HepG2 (cell line): Measurements from ENCODE around the gene NR1H2. TPM values are rescaled to one million over a fixed set of nuclear protein-coding genes. Genes with fewer than 3 reads are reported as not detected.

Source experiments
- CBX1 ChIP-seq: IDR thresholded peaks from one replicate; pipeline ENCODE4 v1.6.1; 2016; ENCODE audit warnings: antibody characterized with exemption, low read depth
- HCFC1 ChIP-seq: fragments of 150-350 bp; IDR thresholded peaks from 2 replicates; pipeline ENCODE4 v1.6.1; 2014; ENCODE audit warnings: low read depth, low read length
- HOXA9 ChIP-seq: sonication (generic); formaldehyde crosslinking; IDR thresholded peaks from 2 replicates; pipeline ENCODE4 v1.8.1; 2022; ENCODE audit warnings: missing genetic modification reagents, mild to moderate bottlenecking, moderate library complexity, borderline replicate concordance
- KAT7 ChIP-seq: IDR thresholded peaks from 2 replicates; pipeline ENCODE4 v1.6.1; 2018; ENCODE audit warnings: borderline replicate concordance, missing compliant biosample characterization
- MXD4 ChIP-seq: IDR thresholded peaks from 2 replicates; pipeline ENCODE4 v1.6.1; 2016; ENCODE audit warnings: mild to moderate bottlenecking, missing biosample characterization, missing genetic modification reagents
- MYNN ChIP-seq: sonication (generic); formaldehyde crosslinking; IDR thresholded peaks from 2 replicates; pipeline ENCODE4 v1.4.0; 2020; ENCODE audit warnings: mild to moderate bottlenecking, low read depth, missing genetic modification reagents
- NKX3-1 ChIP-seq: sonication (generic); formaldehyde crosslinking; IDR thresholded peaks from 2 replicates; pipeline ENCODE4 v1.5.0; 2020; ENCODE audit warnings: missing genetic modification reagents
- RFX1 ChIP-seq: fragments of 450-650 bp; IDR thresholded peaks from 2 replicates; pipeline ENCODE4 v1.6.1; 2017
- ZBTB1 ChIP-seq: sonication (generic); formaldehyde crosslinking; IDR thresholded peaks from 2 replicates; pipeline ENCODE4 v1.4.0; 2020; ENCODE audit warnings: missing genetic modification reagents, borderline replicate concordance
- ZC3H4 ChIP-seq: sonication (generic); formaldehyde crosslinking; IDR thresholded peaks from 2 replicates; pipeline ENCODE4 v1.4.0; 2020; ENCODE audit warnings: missing genetic modification reagents, borderline replicate concordance
- ZNF235 ChIP-seq: sonication (generic); formaldehyde crosslinking; IDR thresholded peaks from 2 replicates; pipeline ENCODE4 v1.8.1; 2023; ENCODE audit warnings: mild to moderate bottlenecking, missing genetic modification reagents, borderline replicate concordance
- ZNF446 ChIP-seq: sonication (generic); formaldehyde crosslinking; IDR thresholded peaks from 2 replicates; pipeline ENCODE4 v1.5.0; 2020; ENCODE audit warnings: mild to moderate bottlenecking, missing genetic modification reagents
- ZNF501 ChIP-seq: sonication (generic); formaldehyde crosslinking; IDR thresholded peaks from 2 replicates; pipeline ENCODE4 v1.5.1; 2020; ENCODE audit warnings: mild to moderate bottlenecking, moderate library complexity, missing genetic modification reagents
- ZNF530 ChIP-seq: sonication (generic); formaldehyde crosslinking; IDR thresholded peaks from 2 replicates; pipeline ENCODE4 v1.5.0; 2020; ENCODE audit warnings: low read depth, mild to moderate bottlenecking, missing genetic modification reagents
- ZNF543 ChIP-seq: sonication (generic); formaldehyde crosslinking; IDR thresholded peaks from 2 replicates; pipeline ENCODE4 v1.4.0; 2020; ENCODE audit warnings: mild to moderate bottlenecking, missing genetic modification reagents
- ZNF557 ChIP-seq: sonication (generic); formaldehyde crosslinking; IDR thresholded peaks from 2 replicates; pipeline ENCODE4 v1.4.0; 2020; ENCODE audit warnings: missing genetic modification reagents
- ZNF616 ChIP-seq: sonication (generic); formaldehyde crosslinking; IDR thresholded peaks from 2 replicates; pipeline ENCODE4 v1.5.0; 2020; ENCODE audit warnings: low read depth, mild to moderate bottlenecking, missing genetic modification reagents
- ZNF790 ChIP-seq: sonication (generic); formaldehyde crosslinking; IDR thresholded peaks from 2 replicates; pipeline ENCODE4 v1.8.0; 2022; ENCODE audit warnings: missing genetic modification reagents, mild to moderate bottlenecking, borderline replicate concordance
- ZNF879 ChIP-seq: sonication (generic); formaldehyde crosslinking; IDR thresholded peaks from 2 replicates; pipeline ENCODE4 v1.8.1; 2023; ENCODE audit warnings: missing genetic modification reagents
- ZSCAN9 ChIP-seq: IDR thresholded peaks from 2 replicates; pipeline ENCODE4 v1.6.1; 2016; ENCODE audit warnings: borderline replicate concordance
- polyA plus RNA-seq, 8 experiments: library from polyadenylated mRNA; depleted of rRNA in 3 of 8; stranded (reverse) in 7 of 8; unstranded in 1 of 8; fragments of >200 nt; fragmentation: Illumina TruSeq in 4 of 8; extraction: Trizol in 4 of 8; gene quantifications; 2 replicates each; pipeline versions ENCODE4 v1.2.1 to v1.2.3, GENCODE V29; 2011 to 2016; ENCODE audit warnings: low read depth in 4 of 8, missing spikeins in 1 of 8, mixed read lengths in 1 of 8; ENCODE audit not compliant: insufficient read depth in 1 of 8
- total RNA-seq, 5 experiments: library from RNA; depleted of rRNA; stranded (reverse); fragments of >200 nt; fragmentation: Illumina TruSeq; extraction: Trizol; gene quantifications; 2 replicates each; pipeline ENCODE4 v1.2.3, GENCODE V29; 2016; ENCODE audit warnings: low read depth in 1 of 5
- TF ChIP-seq, protein P1 (sequence below): sonication (generic); formaldehyde crosslinking; IDR thresholded peaks from 2 replicates; pipeline ENCODE4 v1.4.0; 2020; ENCODE audit warnings: mild to moderate bottlenecking, missing genetic modification reagents
- TF ChIP-seq, protein P2 (sequence below): sonication (generic); formaldehyde crosslinking; IDR thresholded peaks from 2 replicates; pipeline ENCODE4 v1.4.0; 2020; ENCODE audit warnings: mild to moderate bottlenecking, missing genetic modification reagents
- TF ChIP-seq, protein P3 (sequence below): sonication (generic); formaldehyde crosslinking; IDR thresholded peaks from 2 replicates; pipeline ENCODE4 v1.4.0; 2020; ENCODE audit warnings: missing genetic modification reagents
- TF ChIP-seq, protein P4 (sequence below): IDR thresholded peaks from 2 replicates; pipeline ENCODE4 v1.6.1; 2016; ENCODE audit warnings: mild to moderate bottlenecking, missing biosample characterization, missing genetic modification reagents

The NR1H2 gene
- total and polyA plus RNA-seq, 2 of the 13 experiments (the other 11 are each of a cell fraction or from before 2014, with no cell fraction given): 10.3 to 13.5 TPM

DNA sequence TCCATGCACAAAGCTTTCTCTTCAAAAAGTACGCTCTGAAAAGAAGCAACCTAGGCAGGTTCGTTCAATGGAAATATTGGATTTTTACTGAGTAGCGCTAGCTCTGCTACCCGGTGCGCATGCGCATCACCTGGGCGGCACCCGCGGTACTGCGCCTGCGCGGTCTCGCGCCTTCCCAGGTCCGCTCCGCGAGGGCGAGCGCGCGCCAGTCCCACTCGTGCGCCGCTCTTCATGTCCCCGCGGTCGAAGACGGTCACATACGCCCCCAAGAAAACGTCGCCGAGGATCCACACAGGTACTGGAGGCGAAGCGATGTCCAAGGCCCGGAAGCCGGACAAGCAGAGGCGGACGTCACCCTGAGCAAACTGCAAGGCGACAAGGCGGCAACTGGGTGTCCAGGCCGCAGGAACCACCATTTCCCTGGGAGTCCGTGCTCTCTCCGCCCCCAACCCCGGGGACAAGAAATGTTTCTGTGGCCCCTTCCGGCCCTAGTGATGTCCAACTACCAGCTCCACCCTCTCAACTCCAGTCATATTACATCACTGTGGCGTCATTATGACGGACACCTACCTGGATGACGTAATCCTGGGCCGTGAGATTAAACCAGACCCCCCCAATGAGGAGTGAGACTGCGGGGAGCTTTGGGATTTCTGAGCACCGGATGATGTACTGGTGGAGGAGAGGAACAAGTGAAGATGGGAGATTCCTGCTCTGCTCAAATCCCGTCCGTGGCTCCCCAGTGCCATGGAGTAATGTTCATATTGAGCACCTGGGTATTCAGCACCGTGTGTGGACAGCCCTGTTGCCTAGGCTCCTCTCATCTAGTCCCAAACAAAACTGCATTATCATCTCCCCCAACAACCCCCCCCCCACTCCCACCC lies 42.3 kb upstream of the NR1H2 start (continued):
- TF ChIP-seq, protein P1, sequence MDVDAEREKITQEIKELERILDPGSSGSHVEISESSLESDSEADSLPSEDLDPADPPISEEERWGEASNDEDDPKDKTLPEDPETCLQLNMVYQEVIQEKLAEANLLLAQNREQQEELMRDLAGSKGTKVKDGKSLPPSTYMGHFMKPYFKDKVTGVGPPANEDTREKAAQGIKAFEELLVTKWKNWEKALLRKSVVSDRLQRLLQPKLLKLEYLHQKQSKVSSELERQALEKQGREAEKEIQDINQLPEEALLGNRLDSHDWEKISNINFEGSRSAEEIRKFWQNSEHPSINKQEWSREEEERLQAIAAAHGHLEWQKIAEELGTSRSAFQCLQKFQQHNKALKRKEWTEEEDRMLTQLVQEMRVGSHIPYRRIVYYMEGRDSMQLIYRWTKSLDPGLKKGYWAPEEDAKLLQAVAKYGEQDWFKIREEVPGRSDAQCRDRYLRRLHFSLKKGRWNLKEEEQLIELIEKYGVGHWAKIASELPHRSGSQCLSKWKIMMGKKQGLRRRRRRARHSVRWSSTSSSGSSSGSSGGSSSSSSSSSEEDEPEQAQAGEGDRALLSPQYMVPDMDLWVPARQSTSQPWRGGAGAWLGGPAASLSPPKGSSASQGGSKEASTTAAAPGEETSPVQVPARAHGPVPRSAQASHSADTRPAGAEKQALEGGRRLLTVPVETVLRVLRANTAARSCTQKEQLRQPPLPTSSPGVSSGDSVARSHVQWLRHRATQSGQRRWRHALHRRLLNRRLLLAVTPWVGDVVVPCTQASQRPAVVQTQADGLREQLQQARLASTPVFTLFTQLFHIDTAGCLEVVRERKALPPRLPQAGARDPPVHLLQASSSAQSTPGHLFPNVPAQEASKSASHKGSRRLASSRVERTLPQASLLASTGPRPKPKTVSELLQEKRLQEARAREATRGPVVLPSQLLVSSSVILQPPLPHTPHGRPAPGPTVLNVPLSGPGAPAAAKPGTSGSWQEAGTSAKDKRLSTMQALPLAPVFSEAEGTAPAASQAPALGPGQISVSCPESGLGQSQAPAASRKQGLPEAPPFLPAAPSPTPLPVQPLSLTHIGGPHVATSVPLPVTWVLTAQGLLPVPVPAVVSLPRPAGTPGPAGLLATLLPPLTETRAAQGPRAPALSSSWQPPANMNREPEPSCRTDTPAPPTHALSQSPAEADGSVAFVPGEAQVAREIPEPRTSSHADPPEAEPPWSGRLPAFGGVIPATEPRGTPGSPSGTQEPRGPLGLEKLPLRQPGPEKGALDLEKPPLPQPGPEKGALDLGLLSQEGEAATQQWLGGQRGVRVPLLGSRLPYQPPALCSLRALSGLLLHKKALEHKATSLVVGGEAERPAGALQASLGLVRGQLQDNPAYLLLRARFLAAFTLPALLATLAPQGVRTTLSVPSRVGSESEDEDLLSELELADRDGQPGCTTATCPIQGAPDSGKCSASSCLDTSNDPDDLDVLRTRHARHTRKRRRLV (CRISPR knock-in tag): peak; percentile 70; the same call in 1 of the 2 replicates
- TF ChIP-seq ZNF501 (CRISPR knock-in tag) (no peak), MXD4 (peak; percentile 72), ZNF790 (CRISPR knock-in tag) (no peak; the same call in 1 of the 2 replicates), ZSCAN9 (CRISPR knock-in tag) (no peak), KAT7 (peak; percentile 29; the same call in 1 of the 2 replicates), ZNF557 (CRISPR knock-in tag) (0 out of 2 replicates have a peak, but pooled peaks have one; percentile 61), CBX1 (no peak), ZNF616 (CRISPR knock-in tag) (peak; percentile 88), NKX3-1 (CRISPR knock-in tag) (peak; percentile 93), ZNF446 (CRISPR knock-in tag) (0 out of 2 replicates have a peak, but pooled peaks have one; percentile 69), HCFC1 (no peak), ZNF879 (peak; percentile 90), ZBTB1 (CRISPR knock-in tag) (no peak), MYNN (no peak), RFX1 (no peak), ZNF543 (CRISPR knock-in tag) (0 out of 2 replicates have a peak, but pooled peaks have one; percentile 32), ZNF235 (0 out of 2 replicates have a peak, but pooled peaks have one; percentile 60), ZC3H4 (CRISPR knock-in tag) (no peak), HOXA9 (CRISPR knock-in tag) (0 out of 2 replicates have a peak, but pooled peaks have one; percentile 70), ZNF530 (CRISPR knock-in tag) (no peak)
- TF ChIP-seq, protein P2, sequence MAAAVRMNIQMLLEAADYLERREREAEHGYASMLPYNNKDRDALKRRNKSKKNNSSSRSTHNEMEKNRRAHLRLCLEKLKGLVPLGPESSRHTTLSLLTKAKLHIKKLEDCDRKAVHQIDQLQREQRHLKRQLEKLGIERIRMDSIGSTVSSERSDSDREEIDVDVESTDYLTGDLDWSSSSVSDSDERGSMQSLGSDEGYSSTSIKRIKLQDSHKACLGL: peak; percentile 93
- TF ChIP-seq, protein P3, sequence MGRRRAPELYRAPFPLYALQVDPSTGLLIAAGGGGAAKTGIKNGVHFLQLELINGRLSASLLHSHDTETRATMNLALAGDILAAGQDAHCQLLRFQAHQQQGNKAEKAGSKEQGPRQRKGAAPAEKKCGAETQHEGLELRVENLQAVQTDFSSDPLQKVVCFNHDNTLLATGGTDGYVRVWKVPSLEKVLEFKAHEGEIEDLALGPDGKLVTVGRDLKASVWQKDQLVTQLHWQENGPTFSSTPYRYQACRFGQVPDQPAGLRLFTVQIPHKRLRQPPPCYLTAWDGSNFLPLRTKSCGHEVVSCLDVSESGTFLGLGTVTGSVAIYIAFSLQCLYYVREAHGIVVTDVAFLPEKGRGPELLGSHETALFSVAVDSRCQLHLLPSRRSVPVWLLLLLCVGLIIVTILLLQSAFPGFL (CRISPR knock-in tag): peak; percentile 85
- TF ChIP-seq, protein P4, sequence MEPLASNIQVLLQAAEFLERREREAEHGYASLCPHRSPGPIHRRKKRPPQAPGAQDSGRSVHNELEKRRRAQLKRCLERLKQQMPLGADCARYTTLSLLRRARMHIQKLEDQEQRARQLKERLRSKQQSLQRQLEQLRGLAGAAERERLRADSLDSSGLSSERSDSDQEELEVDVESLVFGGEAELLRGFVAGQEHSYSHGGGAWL: 0 out of 2 replicates have a peak, but pooled peaks have one; percentile 39
